SK-N-SH (cell line): Measurements from ENCODE around the gene ADAM30. TPM values are rescaled to one million over a fixed set of nuclear protein-coding genes. Genes with fewer than 3 reads are reported as not detected.

Experiments used
- CTCF ChIA-PET: fragments of 300-600, 350-600 bp; formaldehyde crosslinking; extraction: SDS; loops from one replicate; lab custom pipeline; 2021; lab: Yijun Ruan, JAX
- POLR2A ChIA-PET: fragments of 350-600 bp; sonication (Branson Sonifier 250); formaldehyde crosslinking; extraction: SDS; loops from one replicate; lab custom pipeline; 2020; ENCODE audit warnings: antibody characterized with exemption, inconsistent platforms; lab: Yijun Ruan, JAX
- DNase-seq: peaks from one replicate; pipeline ENCODE4 v3.0.0; 2012
- H2AFZ ChIP-seq: fragments of 200-600 bp; sonication (generic); 2 replicates; pipeline ENCODE4 v1.8.1; 2016; ENCODE audit warnings: antibody characterized with exemption, mild to moderate bottlenecking, low read depth
- H3F3A ChIP-seq: fragments of 200-600 bp; sonication (generic); replicated peaks from 2 replicates; pipeline ENCODE3; 2016; ENCODE audit warnings: antibody characterized with exemption, mild to moderate bottlenecking; ENCODE audit not compliant: insufficient read depth
- H3K27ac ChIP-seq, 2 experiments: fragments of 200-500 bp in 1 of 2; fragments of 200-600 bp in 1 of 2; sonication (Bioruptor generic) in 1 of 2; sonication (generic), shearing (Covaris generic) in 1 of 2; 2 replicates each; pipeline versions ENCODE4 v1.5.1 to v1.6.1; 2014 to 2016; ENCODE audit warnings: low read depth in 2 of 2, inconsistent platforms in 1 of 2, low read length in 1 of 2, mild to moderate bottlenecking in 1 of 2, mixed read lengths in 1 of 2
- H3K27me3 ChIP-seq: fragments of 200-600 bp; sonication (generic), shearing (Covaris generic); 2 replicates; pipeline ENCODE4 v1.6.1; 2016; ENCODE audit warnings: mixed run types; ENCODE audit not compliant: insufficient read depth
- H3K36me3 ChIP-seq, 2 experiments: fragments of 200-500 bp in 1 of 2; fragments of 200-600 bp in 1 of 2; sonication (Bioruptor generic) in 1 of 2; sonication (generic) in 1 of 2; replicated peaks in 1 of 2; 2 replicates each; pipeline versions ENCODE3 to v1.5.1; 2014 to 2016; ENCODE audit warnings: low read length in 1 of 2, mild to moderate bottlenecking in 1 of 2; ENCODE audit not compliant: insufficient read depth in 2 of 2, control insufficient read depth in 1 of 2
- H3K4me1 ChIP-seq, 2 experiments: fragments of 200-500 bp in 1 of 2; fragments of 200-600 bp in 1 of 2; sonication (Bioruptor generic) in 1 of 2; sonication (generic), shearing (Covaris generic) in 1 of 2; 2 replicates each; pipeline versions ENCODE4 v1.5.1 to v1.6.1; 2014 to 2016; ENCODE audit warnings: low read depth in 1 of 2, low read length in 1 of 2, mixed run types in 1 of 2; ENCODE audit not compliant: insufficient read depth in 2 of 2, control insufficient read depth in 1 of 2
- H3K4me2 ChIP-seq: fragments of 200-600 bp; sonication (generic), shearing (Covaris generic); 2 replicates; pipeline ENCODE4 v1.6.1; 2017; ENCODE audit warnings: mixed run types
- H3K4me3 ChIP-seq, 2 experiments: fragments of 200-500 bp in 1 of 2; fragments of 200-600 bp in 1 of 2; sonication (Bioruptor generic) in 1 of 2; sonication (generic), shearing (Covaris generic) in 1 of 2; 2 replicates each; pipeline versions ENCODE4 v1.5.1 to v1.8.1; 2014 to 2016; ENCODE audit warnings: low read depth in 2 of 2, inconsistent platforms in 1 of 2, low read length in 1 of 2, mild to moderate bottlenecking in 1 of 2, mixed read lengths in 1 of 2, moderate library complexity in 1 of 2
- H3K79me2 ChIP-seq: fragments of 200-600 bp; sonication (generic); 2 replicates; pipeline ENCODE4 v1.8.1; 2017; ENCODE audit warnings: mild to moderate bottlenecking; ENCODE audit not compliant: insufficient read depth
- H3K9ac ChIP-seq: fragments of 200-600 bp; sonication (generic); 2 replicates; pipeline ENCODE4 v1.6.1; 2017; ENCODE audit warnings: mixed run types
- H3K9me2 ChIP-seq: fragments of 200-600 bp; sonication (generic); 2 replicates; pipeline ENCODE4 v1.6.1; 2017; ENCODE audit warnings: mixed run types
- H3K9me3 ChIP-seq: fragments of 200-600 bp; sonication (generic); 2 replicates; pipeline ENCODE4 v1.6.1; 2017; ENCODE audit warnings: mixed run types, mild to moderate bottlenecking, moderate library complexity
- H4K20me1 ChIP-seq: fragments of 200-600 bp; sonication (generic); 2 replicates; pipeline ENCODE4 v1.6.1; 2017; ENCODE audit warnings: mild to moderate bottlenecking, mixed run types; ENCODE audit not compliant: insufficient read depth
- ELF1 ChIP-seq: IDR thresholded peaks from 2 replicates; pipeline ENCODE4 v1.4.0; 2012
- FOXM1 ChIP-seq: IDR thresholded peaks from 2 replicates; pipeline ENCODE4 v1.4.0; 2012; ENCODE audit warnings: low read depth, mild to moderate bottlenecking
- GATA2 ChIP-seq: sonication (generic); formaldehyde crosslinking; IDR thresholded peaks from 2 replicates; pipeline ENCODE4 v1.5.0; 2020; ENCODE audit warnings: mild to moderate bottlenecking, missing genetic modification reagents
- JUND ChIP-seq: IDR thresholded peaks from 2 replicates; pipeline ENCODE4 v1.4.0; 2012
- MAX ChIP-seq: IDR thresholded peaks from 2 replicates; pipeline ENCODE4 v1.4.0; 2012; ENCODE audit warnings: low read depth
- POLR2AphosphoS5 ChIP-seq: IDR thresholded peaks from 2 replicates; pipeline ENCODE4 v1.6.1; 2012; ENCODE audit warnings: low read depth, low read length
- RAD21 ChIP-seq: IDR thresholded peaks from 2 replicates; pipeline ENCODE4 v1.6.1; 2012; ENCODE audit warnings: mild to moderate bottlenecking, low read length
- RXRA ChIP-seq: IDR thresholded peaks from 2 replicates; pipeline ENCODE4 v1.4.0; 2012; ENCODE audit warnings: low read depth, mild to moderate bottlenecking, borderline replicate concordance
- SIN3A ChIP-seq: IDR thresholded peaks from 2 replicates; pipeline ENCODE4 v1.6.1; 2012; ENCODE audit warnings: low read depth, mild to moderate bottlenecking, low read length, moderate library complexity, borderline replicate concordance
- TEAD4 ChIP-seq: IDR thresholded peaks from 2 replicates; pipeline ENCODE4 v1.4.0; 2012; ENCODE audit warnings: mild to moderate bottlenecking, borderline replicate concordance; ENCODE audit not compliant: insufficient read depth
- WGBS: methylation state at CpG from one replicate; pipeline ENCODE4 v1.1.6; 2017; ENCODE audit warnings: low lambda C conversion rate; 5-methylcytosine and 5-hydroxymethylcytosine counted together
- polyA plus RNA-seq, 3 experiments: library from polyadenylated mRNA; depleted of rRNA; stranded (reverse); fragments of >200 nt; gene quantifications; 2 replicates each; pipeline ENCODE4 v1.2.3, GENCODE V29; 2012
- TF ChIP-seq, protein P1 (sequence below): IDR thresholded peaks from 2 replicates; pipeline ENCODE4 v1.6.1; 2012; ENCODE audit warnings: mild to moderate bottlenecking, low read depth, low read length, moderate library complexity
- TF ChIP-seq, protein P2 (sequence below): fragments of 200-600 bp; sonication (generic); IDR thresholded peaks from 2 replicates; pipeline ENCODE4 v1.6.1; 2017; ENCODE audit warnings: antibody characterized with exemption, mild to moderate bottlenecking, moderate library complexity

Gene ADAM30
- polyA plus RNA-seq, 1 of the 3 experiments (the other 2 are of a cell fraction), result not detected

DNA sequence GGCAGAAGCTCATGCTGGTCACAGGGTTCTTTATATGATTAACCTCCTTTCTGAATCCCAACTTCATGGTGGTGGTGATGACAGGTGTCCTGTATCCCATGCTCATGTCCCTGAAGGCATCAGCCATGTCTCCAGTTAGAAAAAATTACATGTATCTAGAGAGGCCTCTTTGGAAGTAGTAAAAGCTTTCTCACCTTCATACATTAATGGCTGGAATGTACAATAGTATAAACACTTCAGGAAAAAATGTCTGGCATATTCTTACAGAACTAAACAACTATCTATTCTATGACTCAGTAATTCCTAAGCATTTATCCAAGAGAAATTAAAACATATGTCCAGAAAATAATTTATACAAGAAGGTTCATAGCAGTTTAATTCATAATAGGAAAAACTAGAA, 34.0 kb downstream of the ADAM30 start (continued):
- TF ChIP-seq, protein P1, sequence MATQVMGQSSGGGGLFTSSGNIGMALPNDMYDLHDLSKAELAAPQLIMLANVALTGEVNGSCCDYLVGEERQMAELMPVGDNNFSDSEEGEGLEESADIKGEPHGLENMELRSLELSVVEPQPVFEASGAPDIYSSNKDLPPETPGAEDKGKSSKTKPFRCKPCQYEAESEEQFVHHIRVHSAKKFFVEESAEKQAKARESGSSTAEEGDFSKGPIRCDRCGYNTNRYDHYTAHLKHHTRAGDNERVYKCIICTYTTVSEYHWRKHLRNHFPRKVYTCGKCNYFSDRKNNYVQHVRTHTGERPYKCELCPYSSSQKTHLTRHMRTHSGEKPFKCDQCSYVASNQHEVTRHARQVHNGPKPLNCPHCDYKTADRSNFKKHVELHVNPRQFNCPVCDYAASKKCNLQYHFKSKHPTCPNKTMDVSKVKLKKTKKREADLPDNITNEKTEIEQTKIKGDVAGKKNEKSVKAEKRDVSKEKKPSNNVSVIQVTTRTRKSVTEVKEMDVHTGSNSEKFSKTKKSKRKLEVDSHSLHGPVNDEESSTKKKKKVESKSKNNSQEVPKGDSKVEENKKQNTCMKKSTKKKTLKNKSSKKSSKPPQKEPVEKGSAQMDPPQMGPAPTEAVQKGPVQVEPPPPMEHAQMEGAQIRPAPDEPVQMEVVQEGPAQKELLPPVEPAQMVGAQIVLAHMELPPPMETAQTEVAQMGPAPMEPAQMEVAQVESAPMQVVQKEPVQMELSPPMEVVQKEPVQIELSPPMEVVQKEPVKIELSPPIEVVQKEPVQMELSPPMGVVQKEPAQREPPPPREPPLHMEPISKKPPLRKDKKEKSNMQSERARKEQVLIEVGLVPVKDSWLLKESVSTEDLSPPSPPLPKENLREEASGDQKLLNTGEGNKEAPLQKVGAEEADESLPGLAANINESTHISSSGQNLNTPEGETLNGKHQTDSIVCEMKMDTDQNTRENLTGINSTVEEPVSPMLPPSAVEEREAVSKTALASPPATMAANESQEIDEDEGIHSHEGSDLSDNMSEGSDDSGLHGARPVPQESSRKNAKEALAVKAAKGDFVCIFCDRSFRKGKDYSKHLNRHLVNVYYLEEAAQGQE, result no peak
- TF ChIP-seq, protein P2, sequence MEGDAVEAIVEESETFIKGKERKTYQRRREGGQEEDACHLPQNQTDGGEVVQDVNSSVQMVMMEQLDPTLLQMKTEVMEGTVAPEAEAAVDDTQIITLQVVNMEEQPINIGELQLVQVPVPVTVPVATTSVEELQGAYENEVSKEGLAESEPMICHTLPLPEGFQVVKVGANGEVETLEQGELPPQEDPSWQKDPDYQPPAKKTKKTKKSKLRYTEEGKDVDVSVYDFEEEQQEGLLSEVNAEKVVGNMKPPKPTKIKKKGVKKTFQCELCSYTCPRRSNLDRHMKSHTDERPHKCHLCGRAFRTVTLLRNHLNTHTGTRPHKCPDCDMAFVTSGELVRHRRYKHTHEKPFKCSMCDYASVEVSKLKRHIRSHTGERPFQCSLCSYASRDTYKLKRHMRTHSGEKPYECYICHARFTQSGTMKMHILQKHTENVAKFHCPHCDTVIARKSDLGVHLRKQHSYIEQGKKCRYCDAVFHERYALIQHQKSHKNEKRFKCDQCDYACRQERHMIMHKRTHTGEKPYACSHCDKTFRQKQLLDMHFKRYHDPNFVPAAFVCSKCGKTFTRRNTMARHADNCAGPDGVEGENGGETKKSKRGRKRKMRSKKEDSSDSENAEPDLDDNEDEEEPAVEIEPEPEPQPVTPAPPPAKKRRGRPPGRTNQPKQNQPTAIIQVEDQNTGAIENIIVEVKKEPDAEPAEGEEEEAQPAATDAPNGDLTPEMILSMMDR, result no peak
- no peak for TF ChIP-seq FOXM1
- no peak for TF ChIP-seq RAD21
- no peak for TF ChIP-seq POLR2AphosphoS5
- no peak for TF ChIP-seq MAX
- no peak for TF ChIP-seq RXRA
- TF ChIP-seq ELF1, result no peak
- no peak for TF ChIP-seq SIN3A
- TF ChIP-seq GATA2 (CRISPR knock-in tag), result no peak
- TF ChIP-seq, all 33 proteins: peak for 0

DNA sequence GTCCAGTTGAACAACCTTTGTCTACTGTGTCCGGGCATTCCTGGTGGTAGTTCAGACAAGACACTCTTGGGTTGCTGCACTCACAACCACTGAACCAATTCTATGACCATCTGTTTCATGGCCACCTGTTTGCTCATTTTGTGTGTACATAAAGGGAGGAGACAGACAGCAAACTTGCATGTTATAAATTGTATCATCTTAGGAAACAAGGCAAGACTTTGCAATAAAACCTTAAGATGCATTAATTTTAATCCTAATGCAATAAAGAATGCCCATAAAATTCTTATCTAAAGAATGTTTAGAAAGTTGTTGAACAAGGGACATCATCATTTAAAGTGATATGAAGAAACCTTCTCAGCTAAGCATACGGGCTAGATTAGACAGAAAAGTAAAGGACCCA, 34.8 kb downstream of the ADAM30 start:
- Histone ChIP-seq H3K9me2 (no peaks in the 10 kb centered on the region), H3K79me2 (no peaks in the 10 kb centered on the region), H3K4me1 (peaks cover 0 to 11% of the 10 kb centered on the region in 2 experiments; a peak in 2 of 4 replicates), H3F3A (peaks cover 6% of the 10 kb centered on the region), H3K36me3 (no peaks in the 10 kb centered on the region), H3K4me3 (no peak overlapping the region), H3K27ac (no peak overlapping the region), H2AFZ (no peak overlapping the region), H3K27me3 (no peaks in the 10 kb centered on the region), H3K4me2 (no peak overlapping the region), H3K9ac (no peak overlapping the region), H4K20me1 (no peaks in the 10 kb centered on the region), H3K9me3 (no peaks in the 10 kb centered on the region)
- 90% methylated on average over 2 of the region's 2 CpGs for WGBS
- ChIA-PET POLR2A (no interaction called here), CTCF (interaction anchor here (1.4 kb wide), 1 partner anchor 9 kb away, joined by 4 read pairs; no protein-coding TSS in a partner anchor)
- TF ChIP-seq POLR2AphosphoS5 (no peak), TEAD4 (no peak), JUND (no peak)
- no peak for DNase-seq
